ENCODE results near the gene PPARA. TPM values are rescaled to one million over a fixed set of nuclear protein-coding genes. Genes with fewer than 3 reads are reported as not detected.

The PPARA gene
- total RNA-seq, 1 donor from 2014 or later, result 9.3 TPM

- H3K4me3 ChIP-seq (ENCODE audit: low read depth, low read length), result no peak overlapping the region
- DNase-seq (ENCODE audit: low read depth), result no peak
- H3K36me3 ChIP-seq (ENCODE audit: control insufficient read depth, insufficient read depth, low read length), result no peaks in the 10 kb centered on the region
- peaks cover 15% of the 10 kb centered on the region for H3K27me3 ChIP-seq (ENCODE audit: control insufficient read depth, insufficient read depth, low read length)
- no peak for TF ChIP-seq CTCF (IDR thresholded peaks at IDR 0.05; ENCODE audit: insufficient read depth, low read length, poor library complexity, severe bottlenecking)
Observed at GRCh38 chr22:46143491-46144147, 6.7 kb upstream of the PPARA start.

- Histone ChIP-seq H3K36me3 (ENCODE audit: control insufficient read depth, insufficient read depth, low read length) (no peaks in the 10 kb centered on the region), H3K4me3 (ENCODE audit: low read depth, low read length) (no peak overlapping the region), H3K27me3 (ENCODE audit: control insufficient read depth, insufficient read depth, low read length) (peaks cover 28% of the 10 kb centered on the region)
- no peak for DNase-seq (ENCODE audit: low read depth)
- no peak for TF ChIP-seq CTCF (IDR thresholded peaks at IDR 0.05; ENCODE audit: insufficient read depth, low read length, poor library complexity, severe bottlenecking)
Observed at GRCh38 chr22:46145361-46145851, 4.9 kb upstream of the PPARA start.

GRCh38 chr22:46145896-46146295 is 4.4 kb upstream of the PPARA start:
- no peak for TF ChIP-seq CTCF (IDR thresholded peaks at IDR 0.05; ENCODE audit: insufficient read depth, low read length, poor library complexity, severe bottlenecking)
- DNase-seq (ENCODE audit: low read depth), result no peak
- Histone ChIP-seq H3K36me3 (ENCODE audit: control insufficient read depth, insufficient read depth, low read length) (no peaks in the 10 kb centered on the region), H3K4me3 (ENCODE audit: low read depth, low read length) (no peak overlapping the region), H3K27me3 (ENCODE audit: control insufficient read depth, insufficient read depth, low read length) (peaks cover 30% of the 10 kb centered on the region)

GRCh38 chr22:46146329-46146728 is 4.0 kb upstream of the PPARA start:
- H3K4me3 ChIP-seq (ENCODE audit: low read depth, low read length), result no peak overlapping the region
- no peaks in the 10 kb centered on the region for H3K36me3 ChIP-seq (ENCODE audit: control insufficient read depth, insufficient read depth, low read length)
- no peak for TF ChIP-seq CTCF (IDR thresholded peaks at IDR 0.05; ENCODE audit: insufficient read depth, low read length, poor library complexity, severe bottlenecking)
- peaks cover 30% of the 10 kb centered on the region for H3K27me3 ChIP-seq (ENCODE audit: control insufficient read depth, insufficient read depth, low read length)
- DNase-seq (ENCODE audit: low read depth), result no peak

DNA sequence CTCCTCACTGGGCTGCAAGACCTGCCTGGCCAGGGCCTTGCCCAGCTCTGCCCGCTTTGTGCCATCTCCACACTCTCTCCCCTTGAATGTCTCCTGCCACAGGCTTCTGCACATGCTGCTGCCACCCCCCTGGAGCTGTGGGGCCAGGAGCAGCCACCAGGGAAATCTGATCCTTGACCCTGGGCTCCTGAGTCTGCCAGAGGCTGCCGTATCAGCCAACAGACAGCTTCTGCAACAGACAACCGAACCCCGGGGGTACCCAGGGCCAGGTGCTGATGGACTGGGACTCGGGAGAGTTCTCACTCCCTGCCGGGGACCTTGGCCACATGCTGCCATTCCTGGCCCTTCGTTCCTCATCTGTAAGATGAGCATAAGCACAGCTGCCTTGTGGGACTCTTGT is 3.3 kb upstream of the PPARA start:
- no peaks in the 10 kb centered on the region for H3K36me3 ChIP-seq (ENCODE audit: control insufficient read depth, insufficient read depth, low read length)
- no peak for TF ChIP-seq CTCF (IDR thresholded peaks at IDR 0.05; ENCODE audit: insufficient read depth, low read length, poor library complexity, severe bottlenecking)
- peaks cover 30% of the 10 kb centered on the region for H3K27me3 ChIP-seq (ENCODE audit: control insufficient read depth, insufficient read depth, low read length)
- H3K4me3 ChIP-seq (ENCODE audit: low read depth, low read length), result no peak overlapping the region
- DNase-seq (ENCODE audit: low read depth), result no peak

Measured in kidney epithelial cell (primary cell).